HG02798 (cell line): ENCODE measurements around the gene CD6.

Experiments used
- ATAC-seq: cut with Tn5 transposase; IDR thresholded peaks from one replicate; pipeline ENCODE4 v1.9.1; 2021; ENCODE audit warnings: mild to moderate bottlenecking; ENCODE audit not compliant: unreplicated experiment, poor library complexity

The CD6 gene

DNA sequence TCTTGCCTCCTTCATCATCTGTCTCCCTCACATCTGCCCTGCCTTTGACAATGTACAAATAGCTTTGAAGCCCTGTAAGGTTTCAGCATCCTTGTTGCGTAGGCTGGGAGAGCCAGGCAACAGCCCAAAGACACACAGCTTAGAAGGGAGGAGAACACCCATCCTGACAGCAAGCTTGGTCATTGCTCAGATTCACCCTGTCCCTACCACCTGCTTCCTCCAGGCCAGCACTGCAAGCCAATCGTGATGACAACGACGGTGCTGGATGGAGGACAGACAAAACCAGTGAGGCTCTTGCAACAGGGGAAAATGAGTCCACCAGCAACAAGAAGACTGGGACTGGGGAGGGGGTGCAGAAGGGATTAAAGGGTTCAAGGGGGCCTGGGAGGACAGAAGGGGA lies 97.9 kb downstream of the CD6 start:
- ATAC-seq, result no peak
